ENCODE results near the gene PHYKPL.
A peak's percentile ranks its signal among the peaks of the same experiment; 100 is the strongest.
"Not testable (repeated sequence)": the region's sequence is repeated elsewhere in the genome, so short reads cannot be mapped to it uniquely, and the experiment has no call there.

Gene PHYKPL

GRCh38 chr5:178208540-178209227 lies 23.9 kb downstream of the PHYKPL start:
- no peak for DNase-seq (ENCODE audit: low read depth in 2 of 3, low spot score in 2 of 3)

- no peak for DNase-seq (ENCODE audit: low read depth in 2 of 3, low spot score in 2 of 3)
Observed at GRCh38 chr5:178207917-178208280, 24.7 kb downstream of the PHYKPL start.

- DNase-seq (ENCODE audit: low read depth in 2 of 3, low spot score in 2 of 3) = no peak
Observed at GRCh38 chr5:178207183-178207916, 25.3 kb downstream of the PHYKPL start.

GRCh38 chr5:178206166-178207101 lies 26.2 kb downstream of the PHYKPL start:
- no peak for DNase-seq (ENCODE audit: low read depth in 2 of 3, low spot score in 2 of 3)

GRCh38 chr5:178205749-178206047 lies 26.9 kb downstream of the PHYKPL start:
- no peak for DNase-seq (ENCODE audit: low read depth in 2 of 3, low spot score in 2 of 3)

- peak in 2 of 3 experiments; percentile 53 to 57 for DNase-seq (ENCODE audit: low read depth in 2 of 3, low spot score in 2 of 3)
Observed at GRCh38 chr5:178204935-178205748, 27.5 kb downstream of the PHYKPL start.

- peak; percentile 89 to 98 (median 97) for DNase-seq (ENCODE audit: low read depth in 2 of 3, low spot score in 2 of 3)
Observed at GRCh38 chr5:178204182-178204934, 28.2 kb downstream of the PHYKPL start, which contains the start of gene HNRNPAB. Gene HNRNPAB (plus strand): TSS chr5:178204533. CDS start chr5:178204838, 305 bp downstream.

- no peak for DNase-seq (ENCODE audit: low read depth in 2 of 3, low spot score in 2 of 3)
Observed at GRCh38 chr5:178203670-178204181, 28.9 kb downstream of the PHYKPL start.

GRCh38 chr5:178202541-178202940 lies 30.1 kb downstream of the PHYKPL start:
- no peak for DNase-seq (ENCODE audit: low read depth in 2 of 3, low spot score in 2 of 3)

- DNase-seq (ENCODE audit: low read depth in 2 of 3, low spot score in 2 of 3) = no peak
Observed at GRCh38 chr5:178201927-178202235, 30.7 kb downstream of the PHYKPL start.

- DNase-seq (ENCODE audit: low read depth in 2 of 3, low spot score in 2 of 3) = no peak
Observed at GRCh38 chr5:178201221-178201926, 31.2 kb downstream of the PHYKPL start.

GRCh38 chr5:178199581-178200434 lies 32.8 kb downstream of the PHYKPL start:
- DNase-seq (ENCODE audit: low read depth in 2 of 3, low spot score in 2 of 3) = no peak

- DNase-seq (ENCODE audit: low read depth in 2 of 3, low spot score in 2 of 3) = no peak
Observed at GRCh38 chr5:178198706-178199105, 33.9 kb downstream of the PHYKPL start.

GRCh38 chr5:178198151-178198550 lies 34.5 kb downstream of the PHYKPL start:
- not testable (repeated sequence) for DNase-seq (ENCODE audit: low read depth in 2 of 3, low spot score in 2 of 3)

GRCh38 chr5:178196986-178197385 lies 35.6 kb downstream of the PHYKPL start:
- DNase-seq (ENCODE audit: low read depth in 2 of 3, low spot score in 2 of 3) = no peak

GRCh38 chr5:178196281-178196812 lies 36.3 kb downstream of the PHYKPL start:
- DNase-seq (ENCODE audit: low read depth in 2 of 3, low spot score in 2 of 3) = no peak

GRCh38 chr5:178194026-178194425 lies 38.6 kb downstream of the PHYKPL start:
- no peak for DNase-seq (ENCODE audit: low read depth in 2 of 3, low spot score in 2 of 3)

GRCh38 chr5:178193251-178193809 lies 39.3 kb downstream of the PHYKPL start:
- DNase-seq (ENCODE audit: low read depth in 2 of 3, low spot score in 2 of 3) = no peak
